8988T (cell line): Measurements from ENCODE around the gene WBP4.
"Not testable (repeated sequence)": the region's sequence is repeated elsewhere in the genome, so short reads cannot be mapped to it uniquely, and the experiment has no call there.

Experiments
- DNase-seq: peaks from one replicate; pipeline ENCODE4 v3.0.0; 2011

WBP4 gene, protein sequence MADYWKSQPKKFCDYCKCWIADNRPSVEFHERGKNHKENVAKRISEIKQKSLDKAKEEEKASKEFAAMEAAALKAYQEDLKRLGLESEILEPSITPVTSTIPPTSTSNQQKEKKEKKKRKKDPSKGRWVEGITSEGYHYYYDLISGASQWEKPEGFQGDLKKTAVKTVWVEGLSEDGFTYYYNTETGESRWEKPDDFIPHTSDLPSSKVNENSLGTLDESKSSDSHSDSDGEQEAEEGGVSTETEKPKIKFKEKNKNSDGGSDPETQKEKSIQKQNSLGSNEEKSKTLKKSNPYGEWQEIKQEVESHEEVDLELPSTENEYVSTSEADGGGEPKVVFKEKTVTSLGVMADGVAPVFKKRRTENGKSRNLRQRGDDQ

GRCh38 chr13:41061075-41061913 lies at the start of gene WBP4:
Gene WBP4, plus strand, starts transcription at chr13:41061509. Its CDS starts 165 bp downstream, at chr13:41061674.
- DNase-seq = peak; percentile 67

- no peak for DNase-seq
These were observed 48.8 kb upstream of the WBP4 start for GRCh38 chr13:41012536-41012935.

GRCh38 chr13:41013835-41014234 lies 47.5 kb upstream of the WBP4 start:
- DNase-seq = no peak

DNA sequence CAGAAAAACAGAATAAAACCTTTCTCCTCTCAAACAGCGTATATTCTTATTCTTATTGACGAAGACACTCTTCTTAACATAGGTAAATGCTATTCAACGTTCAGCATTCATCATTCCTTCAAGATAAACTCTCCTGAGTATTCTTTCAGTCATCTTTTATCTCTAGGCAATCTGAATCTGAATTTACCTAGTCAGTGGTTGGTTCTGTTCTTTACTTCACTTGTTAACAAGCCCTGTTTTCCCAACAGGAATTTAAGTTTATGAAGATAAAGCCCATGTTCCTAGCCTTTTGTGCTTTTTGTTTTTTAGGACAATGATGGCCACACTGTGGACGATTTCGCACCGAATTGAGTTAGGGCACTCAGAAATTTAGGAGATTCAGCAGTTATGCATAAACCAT lies 45.4 kb upstream of the WBP4 start:
- DNase-seq = no peak

DNA sequence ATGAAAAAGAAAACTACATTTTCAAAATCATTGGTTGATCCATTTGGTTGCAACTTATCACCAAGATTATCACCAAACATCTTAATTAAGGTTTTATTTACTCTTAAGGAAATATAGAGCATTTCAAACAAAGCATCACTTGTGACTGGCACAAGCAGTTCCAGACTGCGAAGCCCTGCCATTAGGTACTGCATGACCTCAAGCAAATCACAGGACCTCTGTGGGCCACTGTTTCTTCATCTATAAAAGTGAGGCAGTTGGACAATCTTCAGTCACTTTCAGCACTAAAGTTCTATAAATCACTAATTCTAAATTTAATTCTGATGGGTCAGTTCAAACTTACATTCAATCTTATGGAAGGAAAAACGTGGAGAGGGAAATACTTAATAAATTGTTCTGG lies 44.1 kb upstream of the WBP4 start:
- DNase-seq = no peak

GRCh38 chr13:41017817-41018601 lies 43.3 kb upstream of the WBP4 start:
- DNase-seq = no peak

- DNase-seq = no peak
These were observed 42.7 kb upstream of the WBP4 start for GRCh38 chr13:41018602-41018948.

DNA sequence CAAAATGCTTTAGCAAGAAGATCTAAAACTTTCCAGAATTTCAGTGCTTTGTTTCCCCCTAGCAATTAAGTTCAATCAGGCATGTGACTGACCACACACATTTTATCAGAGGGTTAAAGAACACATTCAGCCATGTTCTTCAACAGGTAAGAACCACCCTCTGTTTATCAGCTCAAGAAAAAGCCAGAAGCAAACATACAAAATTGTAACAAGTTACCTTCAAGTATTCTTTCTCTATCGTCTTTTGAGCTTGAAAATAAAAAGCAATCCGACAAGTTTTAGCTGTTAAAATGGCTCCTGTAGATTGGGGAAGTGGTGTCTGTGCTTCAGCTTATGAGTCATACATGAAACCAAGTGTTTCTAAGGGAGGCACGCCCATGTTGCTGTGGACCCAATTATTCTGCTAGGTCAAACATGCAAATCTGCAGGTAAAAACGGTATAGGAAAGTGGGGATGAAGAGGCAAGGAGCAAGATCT lies 42.3 kb upstream of the WBP4 start, which contains the start of gene ELF1:
Gene ELF1 (minus strand): TSS at position 306 of the 477 bp plus-strand sequence. CDS start 37,262 bp downstream, outside the sequence.
- no peak for DNase-seq

GRCh38 chr13:41019578-41020347 lies 41.5 kb upstream of the WBP4 start:
- no peak for DNase-seq

DNA sequence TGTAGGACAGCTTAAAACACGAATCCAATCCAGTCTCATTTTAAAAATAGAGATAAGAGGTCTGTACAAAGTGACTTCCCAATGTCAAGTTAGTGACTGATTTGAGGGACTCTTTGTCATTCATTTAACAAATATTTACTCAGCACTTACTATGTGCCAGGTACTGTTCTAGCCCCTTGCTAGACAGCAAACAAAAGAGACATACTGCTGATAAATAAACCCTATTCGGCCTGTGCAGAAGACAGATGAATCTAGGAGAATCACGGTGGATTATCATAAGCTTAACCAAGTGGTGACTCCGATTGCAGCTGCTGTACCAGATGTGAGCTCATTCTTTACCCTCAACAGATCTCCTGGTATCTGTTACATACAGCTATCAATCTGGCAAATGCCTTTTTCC lies 35.8 kb upstream of the WBP4 start:
- no peak for DNase-seq

DNA sequence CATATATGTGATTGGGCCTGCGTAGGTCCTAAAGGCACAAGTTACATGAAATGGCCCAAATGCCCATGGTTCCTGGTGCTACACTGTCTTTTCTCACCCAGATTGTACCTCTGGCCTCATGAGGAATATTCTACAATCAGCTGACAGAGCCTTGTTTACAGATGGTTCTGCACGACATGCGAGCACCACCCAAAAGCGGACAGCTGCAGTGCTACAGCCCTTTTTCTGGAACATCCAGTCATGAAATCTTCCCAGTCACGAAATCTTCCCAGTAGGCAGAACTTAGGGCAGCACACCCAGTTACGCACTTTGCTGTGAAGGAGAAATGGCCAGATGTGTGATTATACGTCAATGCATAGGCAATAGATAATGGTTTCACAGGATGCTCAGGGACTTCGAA lies 34.5 kb upstream of the WBP4 start:
- DNase-seq = no peak

DNA sequence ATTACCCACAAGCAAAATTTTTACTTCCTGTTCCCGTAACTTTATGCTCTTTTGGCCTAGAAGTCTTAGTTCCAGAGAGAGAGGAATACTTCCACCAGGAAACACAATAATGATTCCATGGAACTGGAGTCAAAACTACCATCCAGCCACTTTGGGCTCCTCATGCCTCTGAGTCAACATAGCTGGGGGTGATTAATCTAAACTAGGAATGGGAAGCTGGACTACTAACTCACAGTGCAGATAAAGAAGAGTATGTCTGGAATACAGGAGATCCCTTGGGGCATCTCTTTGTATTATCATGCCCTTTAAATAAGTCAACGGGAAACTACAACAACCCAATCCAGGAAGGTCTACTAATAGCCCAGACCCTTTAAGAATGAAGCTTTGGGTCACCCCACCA lies 33.3 kb upstream of the WBP4 start:
- DNase-seq = no peak

DNA sequence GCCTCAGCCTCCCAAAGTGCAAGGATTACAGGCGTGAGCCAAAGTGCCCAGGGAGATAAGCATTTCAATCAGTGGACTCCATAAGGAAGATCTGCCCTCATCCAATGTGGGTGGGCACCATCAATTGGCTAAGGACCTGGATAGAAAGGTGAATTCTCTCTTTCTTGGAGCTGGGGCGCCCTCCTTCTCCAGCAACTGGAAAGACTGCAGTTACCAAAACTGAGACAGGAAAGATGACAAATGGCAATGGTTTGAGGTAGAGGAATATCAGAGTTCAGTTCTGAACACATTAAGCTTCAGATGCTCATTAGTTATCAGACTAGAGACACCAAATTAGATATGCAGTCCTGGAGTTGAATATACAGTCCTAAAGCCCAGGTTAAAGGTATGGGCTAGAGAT lies 31.7 kb upstream of the WBP4 start:
- DNase-seq = no peak

GRCh38 chr13:41032691-41033376 lies 28.5 kb upstream of the WBP4 start:
- DNase-seq = no peak

DNA sequence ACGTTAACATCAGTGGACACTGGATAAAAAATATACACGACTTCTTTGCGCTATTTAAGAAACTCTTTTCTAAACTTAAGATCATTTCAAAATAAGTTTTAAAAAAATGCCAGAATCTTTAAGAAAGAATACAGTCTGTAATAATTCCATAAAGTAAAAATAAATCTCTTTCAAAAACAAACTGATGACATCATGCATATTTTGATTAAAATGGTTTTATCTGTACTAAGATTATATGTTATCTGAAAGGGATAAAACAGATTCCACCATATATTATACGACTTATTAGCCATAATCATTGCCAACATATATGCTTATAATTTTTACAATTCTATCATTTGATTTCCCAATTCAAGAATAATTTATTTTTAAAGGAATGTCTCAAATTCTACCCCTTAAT lies 26.9 kb upstream of the WBP4 start:
- DNase-seq = no peak

GRCh38 chr13:41034881-41035280 lies 26.4 kb upstream of the WBP4 start:
- DNase-seq = no peak

GRCh38 chr13:41036557-41036956 lies 24.8 kb upstream of the WBP4 start:
- not testable (repeated sequence) for DNase-seq

DNA sequence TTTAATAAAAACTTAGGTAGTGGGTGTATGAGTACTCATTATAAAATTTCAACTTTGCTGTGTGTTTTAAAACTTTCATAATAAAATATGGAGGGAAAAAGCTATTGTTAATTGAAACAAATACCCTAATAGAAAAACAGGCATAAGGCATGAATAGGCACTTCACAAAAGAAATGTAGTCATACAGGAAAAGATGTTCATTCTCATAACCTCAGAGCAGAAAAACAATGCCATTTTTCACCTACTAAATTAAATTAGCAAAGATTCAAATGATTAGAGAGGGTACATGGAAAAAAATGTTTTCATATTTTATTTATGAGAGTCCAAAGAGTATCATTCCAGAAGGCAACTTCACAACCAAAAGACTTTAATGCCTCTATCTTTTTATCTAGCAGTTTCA lies 21.6 kb upstream of the WBP4 start:
- no peak for DNase-seq

DNA sequence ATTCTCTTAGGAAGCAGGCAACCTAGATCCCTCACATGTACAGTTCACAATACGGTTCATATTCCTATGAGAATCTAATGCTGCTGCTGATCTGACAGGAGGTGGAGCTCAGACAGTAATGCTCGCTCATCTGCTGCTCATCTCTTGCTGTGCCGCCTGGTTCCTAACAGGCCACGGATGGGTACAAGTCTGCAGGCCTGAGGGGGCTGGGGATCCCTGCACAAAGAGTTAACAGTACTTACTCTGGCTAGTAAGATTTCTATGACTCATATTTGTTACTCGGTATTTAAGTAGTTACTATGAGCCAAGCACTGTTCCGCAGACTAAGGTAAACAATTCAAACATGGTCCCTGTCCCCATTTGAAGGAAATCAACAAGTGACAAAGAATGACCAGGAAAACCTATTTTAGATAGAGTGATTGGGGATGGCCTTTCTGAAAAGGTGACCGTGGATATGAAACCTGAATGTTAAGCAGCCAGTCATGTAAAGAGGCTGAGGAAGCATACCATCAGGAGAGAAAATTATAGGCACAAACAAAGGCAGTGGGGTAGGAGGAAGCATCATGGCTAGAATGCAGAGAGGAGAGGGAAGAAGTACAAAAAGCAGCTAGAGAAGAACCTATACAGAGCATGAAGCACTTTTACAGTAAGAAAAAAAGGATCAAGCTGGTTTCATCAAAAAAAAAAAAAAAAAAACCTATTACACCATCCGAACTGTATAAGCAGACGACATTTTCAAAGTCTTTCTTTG lies 20.6 kb upstream of the WBP4 start:
- no peak for DNase-seq

- not testable (repeated sequence) for DNase-seq
These were observed 18.9 kb upstream of the WBP4 start for GRCh38 chr13:41042419-41042818.

GRCh38 chr13:41048640-41049039 lies 12.7 kb upstream of the WBP4 start:
- DNase-seq = no peak
